ENCODE results near the gene P3H2.
A peak's percentile ranks its signal among the peaks of the same experiment; 100 is the strongest.

Gene P3H2

DNA sequence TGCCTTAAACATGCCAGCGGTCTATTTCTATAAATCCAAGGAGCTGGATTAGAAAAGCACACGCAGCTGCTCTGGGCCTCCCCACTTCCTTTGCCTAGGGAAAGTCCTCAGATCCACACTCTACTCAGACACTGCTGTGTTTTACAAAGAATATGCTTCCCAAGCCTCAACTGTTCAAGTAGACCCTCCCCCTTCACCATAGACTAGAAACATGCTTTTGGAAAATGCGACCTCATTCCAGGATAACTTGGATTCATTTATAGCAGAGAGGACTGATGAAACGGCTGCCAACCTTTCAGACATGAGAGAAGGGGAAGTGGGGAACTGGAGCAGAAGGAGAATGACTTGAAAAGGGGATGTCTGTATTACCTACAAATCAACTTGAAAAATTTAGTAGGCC, 64.0 kb downstream of the P3H2 start:
- Mint-ChIP-seq H3K27me3 (peaks cover 7% of the 10 kb centered on the region), H3K9me3 (no peaks in the 10 kb centered on the region), H3K27ac (no peak overlapping the region), H3K4me1 (no peaks in the 10 kb centered on the region), H3K4me3 (no peak overlapping the region)
- DNase-seq: no peak
- ATAC-seq: no peak

DNA sequence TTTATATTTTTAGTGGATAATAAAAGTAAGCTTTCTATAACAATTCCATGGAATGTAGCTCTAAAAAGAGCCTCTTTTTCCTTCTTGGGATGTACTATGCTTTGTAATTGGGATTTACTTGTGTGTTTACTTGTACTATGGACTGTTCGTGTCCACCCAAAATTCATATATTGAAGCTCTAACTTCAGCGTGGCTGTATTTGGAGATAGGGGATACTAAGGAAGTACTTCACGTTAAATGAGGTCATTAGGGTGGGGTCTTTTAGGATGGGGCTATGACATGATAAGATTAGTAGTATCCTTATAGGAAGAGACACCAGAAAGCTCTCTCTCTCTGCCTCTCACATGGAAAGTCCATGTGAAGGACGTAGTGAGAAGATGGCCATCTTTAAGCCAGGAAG, 64.9 kb downstream of the P3H2 start:
- Mint-ChIP-seq H3K4me3 (no peak overlapping the region), H3K4me1 (no peaks in the 10 kb centered on the region), H3K27me3 (peaks cover 7% of the 10 kb centered on the region), H3K9me3 (no peaks in the 10 kb centered on the region), H3K27ac (no peak overlapping the region)
- no peak for DNase-seq
- ATAC-seq: no peak

DNA sequence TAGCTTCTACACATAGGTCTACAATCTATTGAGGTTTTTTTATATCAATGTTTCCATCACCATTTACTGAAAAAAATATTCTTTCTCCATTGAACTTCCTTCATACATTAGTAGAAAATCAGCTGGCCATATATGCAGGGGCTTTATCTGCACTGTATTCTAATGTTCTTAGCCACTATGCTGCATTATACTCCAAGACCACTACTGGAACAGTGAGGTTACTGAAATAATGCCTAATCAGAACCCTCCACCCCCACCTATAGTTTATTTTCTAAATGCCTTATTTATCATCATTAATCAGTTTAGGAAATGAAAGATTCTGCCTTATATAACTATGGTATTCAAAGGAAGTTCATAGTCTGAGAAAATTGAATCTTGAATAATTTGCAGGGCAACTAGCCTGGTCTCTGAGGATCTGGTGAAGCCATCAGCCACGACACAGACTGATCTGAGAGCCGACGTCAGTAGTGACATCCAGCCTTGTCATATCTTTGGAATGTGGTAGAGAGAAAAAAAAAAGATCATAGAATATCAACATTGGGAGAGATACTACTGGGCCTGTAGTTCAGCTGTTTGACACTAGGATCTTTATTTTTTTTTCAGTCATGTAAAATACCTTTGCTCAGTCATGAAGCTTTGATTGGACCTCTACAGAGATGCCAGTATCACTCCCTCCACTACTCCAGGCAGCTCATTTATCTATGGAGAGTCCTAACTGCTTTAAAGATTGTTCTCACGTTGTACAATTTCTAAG, 66.6 kb downstream of the P3H2 start:
- no peaks in the 10 kb centered on the region for H3K9me3 Mint-ChIP-seq
- no peak overlapping the region for H3K27ac Mint-ChIP-seq
- no peak overlapping the region for H3K4me3 Mint-ChIP-seq
- no peaks in the 10 kb centered on the region for H3K4me1 Mint-ChIP-seq
- ATAC-seq (no peak), DNase-seq (no peak)
- peaks cover 13% of the 10 kb centered on the region for H3K27me3 Mint-ChIP-seq

DNA sequence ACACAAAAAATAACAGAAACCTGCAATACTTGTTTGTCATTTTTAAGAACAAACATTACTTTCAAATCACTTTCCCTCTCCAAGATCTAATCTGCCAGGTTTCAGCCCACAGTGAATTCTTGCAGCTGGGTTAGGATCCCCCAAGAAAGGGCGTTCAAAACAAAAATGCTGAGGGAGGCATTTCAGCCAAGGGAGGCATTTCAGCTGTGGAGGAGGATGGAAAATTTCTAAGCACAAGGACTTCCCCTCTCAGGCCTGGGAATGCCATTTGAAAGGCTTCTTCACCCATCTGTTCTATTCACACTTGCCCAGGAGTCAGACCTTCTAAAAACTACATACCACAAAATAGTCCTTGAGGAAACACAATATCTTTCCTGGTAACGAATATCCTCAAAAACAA, 69.1 kb downstream of the P3H2 start:
- peaks cover 26% of the 10 kb centered on the region for H3K27me3 Mint-ChIP-seq
- ATAC-seq: no peak
- H3K4me3 Mint-ChIP-seq: no peak overlapping the region
- no peak overlapping the region for H3K27ac Mint-ChIP-seq
- no peaks in the 10 kb centered on the region for H3K9me3 Mint-ChIP-seq
- no peaks in the 10 kb centered on the region for H3K4me1 Mint-ChIP-seq
- no peak for DNase-seq

DNA sequence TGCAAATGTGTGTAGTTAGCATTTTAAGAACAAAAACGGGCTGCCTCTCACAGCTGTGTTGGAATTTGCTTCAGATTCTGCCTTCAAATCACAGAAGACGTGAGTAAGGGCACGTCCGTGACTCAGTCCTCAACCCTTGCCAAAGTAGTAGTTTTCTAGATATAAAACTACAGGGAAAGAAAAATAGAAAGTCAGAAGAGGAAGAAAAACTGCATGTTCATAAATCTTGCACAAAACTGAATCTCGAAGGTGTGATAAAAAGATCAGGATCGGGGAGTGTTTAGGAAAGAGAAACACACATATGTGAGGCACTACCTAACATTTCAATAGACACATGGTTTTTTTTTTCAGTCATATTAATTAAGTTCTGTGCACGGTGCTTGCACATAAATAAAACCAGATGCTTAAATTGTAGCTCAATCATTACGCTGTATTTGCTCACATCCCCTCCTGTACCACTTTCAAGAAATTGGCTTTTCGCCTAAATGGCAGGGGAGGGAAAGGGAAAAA, 71.7 kb downstream of the P3H2 start:
- no peak overlapping the region for H3K27ac Mint-ChIP-seq
- DNase-seq (no peak), ATAC-seq (no peak)
- peaks cover 19% of the 10 kb centered on the region for H3K27me3 Mint-ChIP-seq
- H3K9me3 Mint-ChIP-seq: no peaks in the 10 kb centered on the region
- H3K4me3 Mint-ChIP-seq: no peak overlapping the region
- H3K4me1 Mint-ChIP-seq: no peaks in the 10 kb centered on the region

DNA sequence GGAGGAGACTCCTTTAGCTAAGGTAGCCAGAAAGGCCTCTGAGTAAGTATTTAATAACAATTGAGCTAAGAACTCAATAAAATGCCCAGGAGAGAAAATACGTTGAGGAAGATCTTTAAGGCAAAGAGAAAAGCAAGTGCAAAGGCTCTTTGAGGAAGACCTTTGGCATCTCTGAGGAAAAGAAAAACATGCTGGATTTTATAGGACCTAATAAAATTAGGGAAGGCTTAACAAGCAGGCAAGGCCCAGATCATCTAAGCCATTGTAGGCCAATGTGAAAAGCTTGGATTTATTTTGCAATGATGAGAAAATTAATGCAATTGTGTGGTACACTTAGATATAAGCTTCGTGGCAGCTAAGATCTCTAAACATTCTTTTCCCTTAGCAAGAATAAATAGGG, 75.7 kb downstream of the P3H2 start:
- no peaks in the 10 kb centered on the region for H3K9me3 Mint-ChIP-seq
- DNase-seq (no peak), ATAC-seq (no peak)
- H3K4me3 Mint-ChIP-seq: no peak overlapping the region
- no peaks in the 10 kb centered on the region for H3K4me1 Mint-ChIP-seq
- no peak overlapping the region for H3K27ac Mint-ChIP-seq
- peaks cover 19% of the 10 kb centered on the region for H3K27me3 Mint-ChIP-seq

DNA sequence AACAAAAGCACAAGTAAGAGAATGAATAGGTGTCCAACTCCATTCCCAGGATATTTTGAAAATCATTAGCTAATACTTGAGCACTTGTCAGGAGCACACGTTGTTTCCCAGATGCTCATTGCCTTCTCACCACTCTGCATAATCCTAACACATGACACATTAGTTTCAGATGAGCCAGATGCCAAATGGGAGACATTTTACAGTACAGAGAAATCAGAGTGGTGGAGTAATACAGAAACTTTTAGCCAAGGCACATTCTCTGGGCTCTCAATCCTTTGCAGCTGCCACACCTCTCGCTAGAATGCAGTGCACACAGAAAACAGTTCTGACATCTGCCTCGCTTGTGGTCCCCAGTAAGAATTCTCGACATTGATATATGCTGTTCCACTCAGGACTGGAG, 76.6 kb downstream of the P3H2 start:
- no peak for ATAC-seq
- Mint-ChIP-seq H3K27ac (no peak overlapping the region), H3K4me1 (no peaks in the 10 kb centered on the region), H3K9me3 (no peaks in the 10 kb centered on the region), H3K4me3 (no peak overlapping the region), H3K27me3 (peaks cover 21% of the 10 kb centered on the region)
- DNase-seq: no peak

DNA sequence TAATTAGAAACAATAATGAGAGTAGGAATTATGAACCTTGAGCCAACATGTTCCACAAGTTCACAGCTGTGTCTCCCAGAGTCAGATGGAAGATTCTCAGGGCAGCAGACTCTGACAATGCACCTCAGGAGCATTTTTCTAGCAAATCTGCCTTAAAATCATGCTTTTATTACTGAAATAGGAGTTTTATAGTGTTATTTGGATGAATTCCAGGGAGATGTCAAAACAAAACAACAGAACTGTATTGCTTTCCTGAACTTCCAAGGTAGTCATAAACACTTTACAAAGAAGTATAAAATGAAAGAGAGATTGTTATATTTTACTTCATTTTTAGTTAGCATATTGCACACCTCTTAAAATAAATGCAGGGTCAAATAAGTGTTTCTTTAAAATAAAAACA, 77.0 kb downstream of the P3H2 start:
- H3K27ac Mint-ChIP-seq: no peak overlapping the region
- ATAC-seq (no peak), DNase-seq (no peak)
- H3K9me3 Mint-ChIP-seq: no peaks in the 10 kb centered on the region
- no peak overlapping the region for H3K4me3 Mint-ChIP-seq
- H3K27me3 Mint-ChIP-seq: peaks cover 16% of the 10 kb centered on the region
- no peaks in the 10 kb centered on the region for H3K4me1 Mint-ChIP-seq

DNA sequence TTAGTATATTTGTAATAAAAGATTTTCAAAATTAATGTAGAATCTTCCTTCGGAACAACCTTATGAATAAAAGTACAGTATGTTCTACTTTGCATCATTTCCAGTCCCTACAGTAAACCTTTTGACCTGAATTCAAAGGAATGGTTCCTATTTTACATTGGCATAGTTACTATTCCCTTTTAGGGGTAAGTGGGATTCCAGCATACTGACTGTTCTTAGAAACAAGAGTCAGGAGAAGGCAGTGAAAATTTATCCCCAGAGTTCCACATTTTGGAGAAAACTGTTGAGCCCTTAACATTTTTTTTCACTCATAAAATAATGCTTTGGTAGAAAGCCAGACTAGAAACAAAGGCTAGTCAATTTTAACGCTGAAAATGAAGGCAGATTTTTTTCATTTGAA, 78.1 kb downstream of the P3H2 start:
- H3K27me3 Mint-ChIP-seq: peaks cover 14% of the 10 kb centered on the region
- no peak overlapping the region for H3K4me3 Mint-ChIP-seq
- no peak for DNase-seq
- H3K9me3 Mint-ChIP-seq: no peaks in the 10 kb centered on the region
- no peaks in the 10 kb centered on the region for H3K4me1 Mint-ChIP-seq
- no peak overlapping the region for H3K27ac Mint-ChIP-seq
- ATAC-seq: no peak

DNA sequence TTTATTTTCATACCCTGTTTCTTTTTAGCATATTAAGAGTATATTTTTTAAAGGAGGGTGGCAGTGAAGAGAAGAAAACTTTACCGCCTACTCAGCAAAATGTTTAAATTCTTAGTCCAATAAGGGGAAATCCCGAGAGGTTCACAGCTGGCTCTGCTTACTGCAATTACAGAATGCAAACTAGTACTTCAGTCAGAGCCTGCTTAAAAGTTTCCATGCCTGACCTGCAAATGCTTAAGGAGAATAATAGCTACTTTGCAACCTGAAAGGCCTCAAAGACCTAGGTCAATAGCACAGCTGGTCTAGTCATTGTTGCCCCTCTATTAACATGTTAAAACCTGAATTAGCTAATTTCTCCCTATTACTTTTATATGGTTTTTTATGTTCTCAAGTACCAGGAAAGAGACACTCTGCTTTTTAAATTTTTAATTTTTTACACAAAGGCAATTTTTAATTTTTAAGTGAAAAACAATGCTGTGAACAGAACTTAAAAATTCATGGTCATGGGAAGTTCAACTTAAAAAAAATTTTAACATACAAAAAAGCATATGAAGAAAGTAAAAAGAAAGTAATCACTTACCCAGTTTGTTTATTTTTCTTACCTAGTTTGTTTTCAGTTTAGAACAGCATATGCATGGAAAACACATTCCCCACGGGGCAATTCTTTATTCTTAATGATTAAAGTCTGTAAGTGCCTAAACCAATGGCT, 79.2 kb downstream of the P3H2 start:
- H3K27ac Mint-ChIP-seq: no peak overlapping the region
- no peak overlapping the region for H3K4me3 Mint-ChIP-seq
- peaks cover 11% of the 10 kb centered on the region for H3K27me3 Mint-ChIP-seq
- no peaks in the 10 kb centered on the region for H3K9me3 Mint-ChIP-seq
- DNase-seq (no peak), ATAC-seq (no peak)
- H3K4me1 Mint-ChIP-seq: no peaks in the 10 kb centered on the region

DNA sequence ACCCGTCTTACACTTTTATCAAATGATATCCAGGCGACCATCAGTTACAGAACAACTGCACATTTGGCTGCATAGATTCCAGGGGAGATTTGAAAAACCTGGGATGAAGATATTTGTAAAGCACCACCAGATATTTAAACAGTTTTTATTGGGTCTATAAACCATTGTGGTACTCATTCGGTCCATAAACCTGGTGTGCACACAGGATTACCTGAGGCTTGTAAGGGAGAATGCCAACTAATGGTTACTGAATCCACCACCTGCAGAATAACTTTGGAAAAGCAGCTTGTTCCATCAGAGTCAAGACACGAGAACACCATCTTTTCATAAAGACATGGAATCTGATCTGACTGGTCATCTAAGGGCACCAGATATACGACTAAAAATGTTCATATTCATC, 80.6 kb downstream of the P3H2 start:
- Mint-ChIP-seq H3K4me3 (no peak overlapping the region), H3K27me3 (peaks cover 19% of the 10 kb centered on the region), H3K9me3 (no peaks in the 10 kb centered on the region), H3K4me1 (no peaks in the 10 kb centered on the region), H3K27ac (no peak overlapping the region)
- ATAC-seq (no peak), DNase-seq (no peak)

DNA sequence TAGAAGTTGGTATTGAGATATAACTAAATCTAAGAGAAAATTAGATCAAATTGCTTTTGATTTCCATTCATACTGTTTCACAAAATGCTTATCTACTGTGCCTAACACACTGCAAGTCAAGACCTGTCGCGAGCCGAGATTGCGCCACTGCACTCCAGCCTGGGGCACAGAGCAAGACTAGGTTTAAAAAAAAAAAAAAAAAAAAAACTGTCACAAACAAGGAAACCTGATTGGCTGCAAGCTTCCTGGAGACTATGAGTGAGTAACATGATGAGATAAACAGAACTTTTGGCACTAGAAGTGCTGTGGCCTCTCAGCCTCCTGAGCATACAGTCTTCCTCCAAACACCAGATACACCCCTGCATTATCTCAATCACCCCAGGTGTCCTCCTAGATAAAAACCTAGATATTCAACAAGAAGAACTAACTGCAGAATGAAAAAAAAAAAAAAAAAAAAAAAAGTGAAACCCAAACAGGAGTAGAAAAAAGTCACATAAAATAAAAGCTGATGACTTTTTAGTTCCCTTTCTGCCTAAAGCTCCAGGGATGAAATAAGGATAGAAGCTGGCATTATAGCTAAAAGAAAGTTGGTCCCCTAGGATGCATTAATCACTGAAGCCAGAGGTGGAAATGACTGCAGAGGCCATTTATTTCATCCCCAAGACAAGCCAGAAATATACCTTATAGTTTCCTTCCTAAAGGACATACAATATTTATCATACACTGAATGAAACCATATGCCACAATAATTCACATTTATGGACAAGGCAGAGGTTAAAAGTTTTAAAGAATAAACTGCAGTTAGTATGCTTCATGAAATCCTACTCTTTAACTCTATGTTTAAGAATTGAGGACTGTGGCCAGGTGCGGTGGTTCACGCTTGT, 82.4 kb downstream of the P3H2 start:
- Mint-ChIP-seq H3K27me3 (peaks cover 19% of the 10 kb centered on the region), H3K4me3 (no peak overlapping the region), H3K9me3 (no peaks in the 10 kb centered on the region), H3K4me1 (no peaks in the 10 kb centered on the region), H3K27ac (no peak overlapping the region)
- no peak for DNase-seq
- ATAC-seq: no peak

DNA sequence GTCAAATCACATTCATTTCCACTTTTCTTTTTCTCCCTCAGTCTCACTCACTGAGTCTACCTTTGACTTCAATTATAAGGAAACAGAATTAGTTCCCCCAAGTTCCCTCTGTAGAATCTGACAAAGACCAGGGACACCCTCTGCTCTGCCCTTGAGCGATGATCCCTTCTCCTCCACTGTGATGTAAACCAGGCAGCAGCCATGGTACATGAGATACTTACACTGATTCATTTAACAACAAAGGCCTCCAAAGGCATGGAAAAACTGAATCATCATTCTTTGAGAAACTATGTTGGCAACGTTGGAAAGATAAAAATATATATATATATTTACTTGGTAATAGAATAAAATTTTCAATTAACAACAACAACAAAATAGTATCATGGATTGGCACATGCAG, 84.1 kb downstream of the P3H2 start:
- Mint-ChIP-seq H3K4me3 (no peak overlapping the region), H3K27me3 (peaks cover 31% of the 10 kb centered on the region), H3K9me3 (no peaks in the 10 kb centered on the region), H3K4me1 (no peaks in the 10 kb centered on the region), H3K27ac (peak overlapping the region in 1 of 2 donors; percentile 8)
- no peak for DNase-seq
- no peak for ATAC-seq

DNA sequence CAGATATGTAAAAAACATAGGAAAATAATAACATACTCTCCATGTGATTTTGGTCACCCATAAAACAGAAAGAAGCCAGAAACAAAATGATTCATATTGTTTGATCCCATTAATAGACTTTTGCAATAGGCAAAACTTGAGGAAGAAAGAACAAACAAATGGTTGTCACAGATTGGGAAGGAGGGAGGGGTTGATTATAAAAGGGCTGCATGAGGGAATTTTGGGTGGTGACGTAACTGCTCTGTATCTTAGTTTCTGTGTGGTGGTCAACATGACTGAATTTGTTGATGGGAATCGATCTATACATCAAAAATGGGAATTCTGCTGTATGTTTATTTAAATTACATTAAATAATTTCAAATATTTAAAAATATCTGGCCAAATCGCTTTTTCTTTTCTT, 86.3 kb downstream of the P3H2 start:
- peaks cover 25% of the 10 kb centered on the region for H3K27me3 Mint-ChIP-seq
- no peak overlapping the region for H3K27ac Mint-ChIP-seq
- DNase-seq (no peak), ATAC-seq (no peak)
- no peak overlapping the region for H3K4me3 Mint-ChIP-seq
- H3K4me1 Mint-ChIP-seq: no peaks in the 10 kb centered on the region
- no peaks in the 10 kb centered on the region for H3K9me3 Mint-ChIP-seq

DNA sequence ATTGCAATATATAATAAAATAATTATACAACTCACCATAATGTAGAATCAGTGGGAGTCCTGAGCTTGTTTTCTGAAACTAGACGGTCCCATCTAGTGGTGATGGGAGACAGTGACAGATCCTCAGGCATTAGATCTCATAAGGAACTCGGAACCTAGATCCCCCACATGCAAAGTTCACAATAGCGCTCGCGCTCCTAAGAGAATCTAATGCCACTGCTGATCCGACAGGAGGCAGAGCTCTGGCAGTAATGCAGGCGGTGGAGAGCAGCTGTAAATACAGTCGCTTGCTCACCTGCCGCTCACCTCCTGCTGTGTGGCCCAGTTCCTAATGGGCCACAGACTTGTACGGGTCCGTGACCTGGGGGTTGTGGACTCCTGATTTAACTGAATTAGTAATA, 87.8 kb downstream of the P3H2 start:
- ATAC-seq (no peak), DNase-seq (no peak)
- Mint-ChIP-seq H3K9me3 (no peaks in the 10 kb centered on the region), H3K27me3 (peaks cover 24% of the 10 kb centered on the region), H3K4me1 (no peaks in the 10 kb centered on the region), H3K4me3 (no peak overlapping the region), H3K27ac (no peak overlapping the region)
